Panc1 (cell line): Measurements from ENCODE around the gene IL17C. TPM values are rescaled to one million over a fixed set of nuclear protein-coding genes. Genes with fewer than 3 reads are reported as not detected.

Experiments used
- ATAC-seq: fragments of 200-7000 bp; cut with Tn5 transposase; 2 replicates; pipeline ENCODE4 v1.9.1; 2020; ENCODE audit warnings: mild to moderate bottlenecking, moderate library complexity
- BruUV-seq: library from RNA; stranded (reverse); fragments of 400-500 nt; replicated peaks from 2 replicates; lab custom pipeline; 2021; lab: Mats Ljungman, UMichigan
- CTCF ChIA-PET: fragments of 300-600 bp; sonication (Branson Sonifier 250); formaldehyde crosslinking; loops from one replicate; lab custom pipeline; 2022; ENCODE audit warnings: antibody characterized with exemption; lab: Charles Lee
- POLR2A ChIA-PET: fragments of 300-600 bp; sonication (Branson Sonifier 250); formaldehyde crosslinking; loops from one replicate; lab custom pipeline; 2022; ENCODE audit warnings: antibody characterized with exemption; lab: Charles Lee
- DNase-seq: peaks from one replicate; pipeline ENCODE4 v3.0.0-alpha.2; 2010; ENCODE audit warnings: low read depth, low spot score
- H3K27ac ChIP-seq: 2 replicates; pipeline ENCODE4 v1.5.1; 2011; ENCODE audit warnings: mild to moderate bottlenecking, low read length, inconsistent platforms
- H3K27me3 ChIP-seq: fragments of 200-500 bp; sonication (Bioruptor generic); 2 replicates; pipeline ENCODE4 v1.6.0; 2014; ENCODE audit warnings: low read length, inconsistent platforms; ENCODE audit not compliant: control insufficient read depth, insufficient read depth
- H3K36me3 ChIP-seq: fragments of 200-500 bp; sonication (Bioruptor generic); 2 replicates; pipeline ENCODE4 v1.5.1; 2014; ENCODE audit warnings: inconsistent platforms, mild to moderate bottlenecking, low read length, moderate library complexity; ENCODE audit not compliant: control insufficient read depth, insufficient read depth
- H3K4me1 ChIP-seq: 2 replicates; pipeline ENCODE4 v1.5.1; 2011; ENCODE audit warnings: inconsistent platforms, mild to moderate bottlenecking, low read length, moderate library complexity; ENCODE audit not compliant: control insufficient read depth, insufficient read depth
- H3K4me3 ChIP-seq, 2 experiments: 2 replicates each; pipeline ENCODE4 v1.5.1; 2011 to 2012; ENCODE audit warnings: low read depth in 2 of 2, low read length in 2 of 2, mild to moderate bottlenecking in 2 of 2, inconsistent platforms in 1 of 2, moderate library complexity in 1 of 2
- H3K9me3 ChIP-seq: fragments of 200-500 bp; sonication (Bioruptor generic); 2 replicates; pipeline ENCODE4 v1.5.1; 2014; ENCODE audit warnings: low read depth, mild to moderate bottlenecking, inconsistent platforms, low read length, moderate library complexity; ENCODE audit not compliant: control insufficient read depth, insufficient read depth
- CTCF ChIP-seq: fragments of 450-650 bp; IDR thresholded peaks from 2 replicates; pipeline ENCODE4 v1.5.1; 2017; ENCODE audit warnings: mild to moderate bottlenecking
- POLR2AphosphoS5 ChIP-seq: IDR thresholded peaks from 2 replicates; pipeline ENCODE4 v1.6.1; 2012; ENCODE audit warnings: mild to moderate bottlenecking, low read depth, low read length, moderate library complexity
- REST ChIP-seq, 2 experiments: IDR thresholded peaks; 2 replicates each; pipeline ENCODE4 v1.6.1; 2011 to 2012; ENCODE audit warnings: low read depth in 2 of 2, control low read depth in 1 of 2, low read length in 1 of 2, mild to moderate bottlenecking in 1 of 2, moderate library complexity in 1 of 2; ENCODE audit not compliant: insufficient read depth in 1 of 2
- SIN3A ChIP-seq: IDR thresholded peaks from 2 replicates; pipeline ENCODE4 v1.6.1; 2012; ENCODE audit warnings: low read depth, mild to moderate bottlenecking, low read length, moderate library complexity, borderline replicate concordance; ENCODE audit not compliant: insufficient read depth
- TCF7L2 ChIP-seq: IDR thresholded peaks from 2 replicates; pipeline ENCODE4 v1.6.1; 2011; ENCODE audit warnings: mild to moderate bottlenecking, low read depth, low read length, inconsistent platforms
- in situ Hi-C: cut with HindIII; loops from 2 replicates; pipeline ENCODE4 v1.10.0; 2016; ENCODE audit warnings: low sequenced_read_pairs, low pct_unique_long_range_greater_than_20kb
- intact Hi-C: fragments of 100-400 bp; cut with micrococcal nuclease; formaldehyde crosslinking; loops from one replicate; pipeline ENCODE4 v1.10.0; 2022; ENCODE audit not compliant: unreplicated experiment
- total RNA-seq: library from RNA; stranded (reverse); gene quantifications from one replicate; pipeline ENCODE4 v1.2.1, GENCODE V29; 2021; ENCODE audit not compliant: unreplicated experiment

IL17C gene
- total RNA-seq, 1 experiment from 2014 or later, result not detected

- no peak overlapping the region for H3K4me3 ChIP-seq
- H3K9me3 ChIP-seq, result no peaks in the 10 kb centered on the region
- H3K36me3 ChIP-seq, result peaks cover 6% of the 10 kb centered on the region; the same call in 1 of the 2 replicates
- peaks cover 14% of the 10 kb centered on the region for H3K4me1 ChIP-seq
- no TSS peak for BruUV-seq
- DNase-seq, result no peak
- ATAC-seq, result no peak
- intact Hi-C loops, result no loop called here
- in situ Hi-C loops, result no loop called here
- peak overlapping the region; percentile 59 for H3K27ac ChIP-seq
- TF ChIP-seq TCF7L2 (no peak), SIN3A (no peak), REST (IDR thresholded peaks at IDR 0.05; ENCODE audit: insufficient read depth in 1 of 2, low read depth in 2 of 2, low read length in 1 of 2) (no peak), CTCF (no peak), POLR2AphosphoS5 (no peak)
- POLR2A ChIA-PET, result no interaction called here
- no peaks in the 10 kb centered on the region for H3K27me3 ChIP-seq
- CTCF ChIA-PET, result no interaction called here
Measured at GRCh38 chr16:88651989-88652761, 13.8 kb downstream of the IL17C start.

GRCh38 chr16:88652762-88653063, 14.3 kb downstream of the IL17C start:
- POLR2A ChIA-PET, result no interaction called here
- TF ChIP-seq TCF7L2 (no peak), REST (IDR thresholded peaks at IDR 0.05; ENCODE audit: insufficient read depth in 1 of 2, low read depth in 2 of 2, low read length in 1 of 2) (no peak), CTCF (no peak), POLR2AphosphoS5 (no peak), SIN3A (no peak)
- DNase-seq, result no peak
- CTCF ChIA-PET, result no interaction called here
- Histone ChIP-seq H3K9me3 (no peaks in the 10 kb centered on the region), H3K27ac (no peak overlapping the region), H3K4me1 (peaks cover 14% of the 10 kb centered on the region), H3K27me3 (no peaks in the 10 kb centered on the region), H3K36me3 (peaks cover 6% of the 10 kb centered on the region; the same call in 1 of the 2 replicates), H3K4me3 (no peak overlapping the region)
- intact Hi-C loops, result no loop called here
- BruUV-seq, result no TSS peak
- ATAC-seq, result no peak
- in situ Hi-C loops, result no loop called here
